CD4-positive, alpha-beta memory T cell (primary cell): ENCODE measurements around the gene PRRT2. TPM values are rescaled to one million over a fixed set of nuclear protein-coding genes. Genes with fewer than 3 reads are reported as not detected.

Experiments used
- CTCF ChIA-PET: fragments of 350-600 bp; sonication (Branson Sonifier 250); formaldehyde crosslinking; loops from one replicate; lab custom pipeline; 2021; ENCODE audit warnings: inconsistent platforms; ENCODE audit not compliant: partially characterized antibody; lab: Charles Lee
- POLR2A ChIA-PET: fragments of 350-600 bp; sonication (Branson Sonifier 250); formaldehyde crosslinking; loops from one replicate; lab custom pipeline; 2021; ENCODE audit not compliant: partially characterized antibody; lab: Charles Lee
- DNase-seq, 5 donors: peaks; one replicate each; pipeline versions ENCODE4 v3.0.0 to v3.0.0-alpha.2; 2020 to 2022; ENCODE audit warnings: mixed read lengths in 1 of 5
- H3K27ac ChIP-seq: one replicate; pipeline ENCODE4 v1.7.0; 2013; ENCODE audit warnings: low read depth, low read length
- H3K27me3 ChIP-seq: 2 replicates; pipeline ENCODE4 v1.7.0; 2013; ENCODE audit warnings: mild to moderate bottlenecking, low read length, moderate library complexity; ENCODE audit not compliant: insufficient read depth
- H3K36me3 ChIP-seq: 2 replicates; pipeline ENCODE4 v1.7.0; 2013; ENCODE audit warnings: mild to moderate bottlenecking, low read length, moderate library complexity; ENCODE audit not compliant: insufficient read depth
- H3K4me1 ChIP-seq: 2 replicates; pipeline ENCODE4 v1.7.0; 2013; ENCODE audit warnings: mild to moderate bottlenecking, low read length, moderate library complexity; ENCODE audit not compliant: insufficient read depth
- H3K4me3 ChIP-seq, 2 donors: one replicate each; pipeline ENCODE4 v1.7.0; 2013; ENCODE audit warnings: low read length in 2 of 2, mild to moderate bottlenecking in 1 of 2
- H3K9me3 ChIP-seq, 2 donors: one replicate each; pipeline ENCODE4 v1.7.0; 2013; ENCODE audit warnings: low read length in 2 of 2, control low read depth in 1 of 2; ENCODE audit not compliant: control insufficient read depth in 1 of 2
- H3K27ac Mint-ChIP-seq, 7 donors: one replicate each; pipeline ENCODE4 v1.8.0; 2020 to 2021; ENCODE audit warnings: mixed read lengths in 7 of 7, mild to moderate bottlenecking in 6 of 7, inconsistent platforms in 3 of 7, moderate library complexity in 3 of 7
- H3K27me3 Mint-ChIP-seq, 2 donors: one replicate each; pipeline ENCODE4 v1.8.0; 2020 to 2021; ENCODE audit warnings: mixed read lengths in 2 of 2
- H3K36me3 Mint-ChIP-seq, 2 donors: one replicate each; pipeline ENCODE4 v1.8.0; 2020 to 2021; ENCODE audit warnings: mixed read lengths in 2 of 2, inconsistent platforms in 1 of 2, mild to moderate bottlenecking in 1 of 2
- H3K4me1 Mint-ChIP-seq, 4 donors: one replicate each; pipeline ENCODE4 v1.8.0; 2020 to 2021; ENCODE audit warnings: mixed read lengths in 4 of 4, mild to moderate bottlenecking in 1 of 4
- H3K4me3 Mint-ChIP-seq, 8 donors: one replicate each; pipeline ENCODE4 v1.8.0; 2020 to 2021; ENCODE audit warnings: mixed read lengths in 8 of 8, mild to moderate bottlenecking in 7 of 8, moderate library complexity in 6 of 8, inconsistent platforms in 3 of 8
- H3K9me3 Mint-ChIP-seq, 8 donors: one replicate each; pipeline ENCODE4 v1.8.0; 2020 to 2021; ENCODE audit warnings: mixed read lengths in 8 of 8, mild to moderate bottlenecking in 5 of 8, inconsistent platforms in 3 of 8, moderate library complexity in 1 of 8
- intact Hi-C: fragments of 100-400 bp; cut with micrococcal nuclease; formaldehyde crosslinking; loops from one replicate; pipeline ENCODE4 v1.15.1; 2023
- polyA plus RNA-seq, 2 donors: library from polyadenylated mRNA; unstranded; fragments of 300-500 nt; fragmentation: Illumina TruSeq; gene quantifications; one replicate each; pipeline ENCODE4 v1.2.3, GENCODE V29; 2021
- total RNA-seq, 2 experiments: library from RNA; stranded (reverse); gene quantifications; one replicate each; pipeline ENCODE4 v1.2.3, GENCODE V29; 2021

Gene PRRT2
- total and polyA plus RNA-seq, 4 experiments from 2014 or later: 0.20 to 6.9 (median 3.3) TPM

DNA sequence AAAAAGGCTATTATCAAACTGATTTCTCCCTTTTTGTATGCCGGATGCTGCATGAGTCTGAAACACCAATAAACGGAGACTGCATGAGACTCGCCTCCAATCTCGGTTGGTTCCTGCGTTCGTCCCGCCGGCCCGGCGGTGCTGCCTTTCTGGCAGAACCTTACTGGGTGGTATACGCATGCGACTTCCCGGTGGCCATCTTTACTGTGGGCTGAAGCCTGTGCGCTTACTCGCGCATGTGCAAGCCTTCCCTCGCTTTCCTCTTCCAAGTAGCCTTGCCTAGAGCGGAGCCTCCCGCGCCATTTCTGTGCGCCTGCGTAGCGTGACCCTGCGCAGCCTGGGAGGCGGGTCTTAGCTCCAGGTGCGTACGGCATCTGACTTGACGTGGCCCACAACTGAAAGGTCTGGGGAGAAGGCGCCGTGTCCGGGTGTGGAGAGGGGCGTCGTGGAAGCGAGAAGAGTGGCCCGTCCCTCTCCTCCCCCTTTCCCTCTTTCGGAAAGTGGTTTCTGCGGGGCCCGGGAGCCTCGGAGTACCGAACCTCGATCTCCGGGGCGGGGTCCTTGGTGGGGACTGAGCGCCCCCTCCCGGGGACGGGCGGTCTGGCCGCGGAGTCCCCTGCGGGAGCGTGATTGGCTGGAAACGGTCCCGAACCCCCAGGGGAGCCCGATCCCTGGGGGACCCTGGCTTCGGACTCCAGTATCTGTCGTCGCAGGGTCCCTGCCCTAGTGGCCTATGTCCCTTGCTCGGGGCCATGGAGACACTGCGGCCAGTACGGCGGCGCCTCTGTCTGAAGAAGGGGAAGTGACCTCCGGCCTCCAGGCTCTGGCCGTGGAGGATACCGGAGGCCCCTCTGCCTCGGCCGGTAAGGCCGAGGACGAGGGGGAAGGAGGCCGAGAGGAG lies 4.0 kb downstream of the PRRT2 start, which contains the start of gene PAGR1:
PAGR1 (plus strand) TSS at position 360 of the 901 bp plus-strand sequence; CDS start at position 734, 374 bp downstream.
- CTCF ChIA-PET: interaction anchor here (0.6 to 8.2 kb wide), 22 partner anchors 8 to 224 kb away, joined by 3 to 129 read pairs (median 4); partner anchors contain the start of genes CDIPT, KIF22, MAZ and TMEM219

DNA sequence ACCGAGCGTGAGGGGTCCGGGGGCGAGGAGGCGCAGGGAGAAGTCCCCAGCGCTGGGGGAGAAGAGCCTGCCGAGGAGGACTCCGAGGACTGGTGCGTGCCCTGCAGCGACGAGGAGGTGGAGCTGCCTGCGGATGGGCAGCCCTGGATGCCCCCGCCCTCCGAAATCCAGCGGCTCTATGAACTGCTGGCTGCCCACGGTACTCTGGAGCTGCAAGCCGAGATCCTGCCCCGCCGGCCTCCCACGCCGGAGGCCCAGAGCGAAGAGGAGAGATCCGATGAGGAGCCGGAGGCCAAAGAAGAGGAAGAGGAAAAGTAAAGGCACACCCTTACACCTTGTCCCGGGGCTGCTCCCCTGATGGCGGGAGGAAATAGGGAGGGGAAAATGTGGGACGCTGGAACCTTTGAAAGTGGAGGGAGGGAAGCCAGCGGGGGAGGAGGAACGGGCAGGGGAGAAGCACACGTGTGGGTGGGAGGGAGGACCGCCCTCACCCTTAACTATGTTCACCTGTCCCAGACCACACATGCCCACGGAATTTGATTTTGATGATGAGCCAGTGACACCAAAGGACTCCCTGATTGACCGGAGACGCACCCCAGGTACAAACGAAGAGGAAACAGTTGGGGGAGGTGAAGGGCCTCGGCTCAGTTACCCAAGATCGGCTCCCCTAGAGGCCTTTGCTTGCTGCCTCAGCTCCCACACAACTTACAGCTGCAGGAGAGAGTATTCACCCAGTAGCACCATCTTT lies 4.9 kb downstream of the PRRT2 start:
- DNase-seq: peak; percentile 36 to 73 (median 44)
- Histone ChIP-seq H3K9me3 (no peaks in the 10 kb centered on the region), H3K27ac (peak overlapping the region; percentile 77), H3K4me1 (peaks cover 72% of the 10 kb centered on the region), H3K36me3 (peaks cover 12% of the 10 kb centered on the region), H3K4me3 (peak overlapping the region; percentile 91 to 95), H3K27me3 (no peaks in the 10 kb centered on the region)
- Mint-ChIP-seq H3K36me3 (peaks cover 19 to 38% of the 10 kb centered on the region in 2 donors), H3K4me3 (peak overlapping the region; percentile 95 to 99 (median 98)), H3K9me3 (no peaks in the 10 kb centered on the region), H3K27ac (peak overlapping the region; percentile 90 to 100 (median 97)), H3K4me1 (peaks cover 32 to 87% (median 57%) of the 10 kb centered on the region in 4 donors), H3K27me3 (peaks cover 0 to 2% of the 10 kb centered on the region in 2 donors)
- ChIA-PET CTCF (interaction anchor here (0.7 to 8.2 kb wide), 15 partner anchors 9 to 116 kb away, joined by 3 to 129 read pairs (median 6); partner anchors contain the start of gene MAZ), POLR2A (interaction anchor here (0.5 to 24.0 kb wide), 18 partner anchors 5 to 179 kb away, joined by 3 to 522 read pairs (median 9); partner anchors contain the start of genes C16orf54, HIRIP3, INO80E and KCTD13)
- intact Hi-C loops: loop anchor here (1.0 to 10.0 kb wide), 9 partner anchors 10 to 178 kb away; partner anchors contain the start of genes CDIPT, HIRIP3, INO80E and KIF22

More for the DNA sequence above, 4.0 kb downstream of the PRRT2 start, which contains the start of gene PAGR1:
- no peaks in the 10 kb centered on the region for H3K9me3 Mint-ChIP-seq
- H3K36me3 ChIP-seq: peaks cover 12% of the 10 kb centered on the region
- peaks cover 30 to 87% (median 56%) of the 10 kb centered on the region in 4 donors for H3K4me1 Mint-ChIP-seq
- DNase-seq: peak; percentile 99 to 100 (median 99)
- no peaks in the 10 kb centered on the region for H3K27me3 ChIP-seq
- H3K27me3 Mint-ChIP-seq: peaks cover 0 to 2% of the 10 kb centered on the region in 2 donors
- peak within 1 kb of the TSS; percentile 94 to 100 (median 98) for H3K27ac Mint-ChIP-seq
- peak within 1 kb of the TSS; percentile 77 for H3K27ac ChIP-seq
- H3K4me3 Mint-ChIP-seq: peak within 1 kb of the TSS; percentile 95 to 99 (median 98)
- H3K9me3 ChIP-seq: no peaks in the 10 kb centered on the region
- H3K4me3 ChIP-seq: peak within 1 kb of the TSS; percentile 91 to 95
- POLR2A ChIA-PET: interaction anchor here (0.5 to 24.0 kb wide), 36 partner anchors 5 to 602 kb away, joined by 3 to 522 read pairs (median 4); partner anchors contain the start of genes ALDOA, C16orf54, CDIPT and CORO1A
- H3K36me3 Mint-ChIP-seq: peaks cover 19 to 38% of the 10 kb centered on the region in 2 donors
- peaks cover 66% of the 10 kb centered on the region for H3K4me1 ChIP-seq
- intact Hi-C loops: loop anchor here (1.0 to 10.0 kb wide), 9 partner anchors 9 to 179 kb away; partner anchors contain the start of genes CDIPT, HIRIP3, INO80E and KIF22

DNA sequence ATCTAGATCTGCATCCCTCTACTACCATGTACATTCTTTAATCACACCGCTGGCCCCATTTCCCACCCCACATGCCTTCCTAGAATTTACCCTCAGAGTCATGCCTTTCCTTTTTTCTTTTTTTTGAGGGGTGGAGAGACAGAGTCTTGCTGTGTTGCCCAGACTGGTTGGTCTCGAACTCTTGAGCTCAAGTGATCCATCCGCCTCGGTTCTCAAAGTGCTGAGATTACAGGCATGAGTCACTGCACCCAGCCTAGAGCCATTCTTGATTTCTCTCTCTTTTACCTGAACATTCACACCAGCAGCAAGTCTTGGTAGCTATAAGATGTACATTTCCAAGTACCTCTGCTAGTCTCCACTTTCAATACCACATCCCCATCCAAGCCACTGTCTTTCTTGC lies 6.1 kb downstream of the PRRT2 start:
- CTCF ChIA-PET: interaction anchor here (0.7 to 8.2 kb wide), 13 partner anchors 10 to 155 kb away, joined by 3 to 129 read pairs (median 6); partner anchors contain the start of genes CDIPT and MAZ
- Histone ChIP-seq H3K36me3 (peaks cover 12% of the 10 kb centered on the region), H3K27ac (no peak overlapping the region), H3K27me3 (no peaks in the 10 kb centered on the region), H3K9me3 (no peaks in the 10 kb centered on the region), H3K4me3 (no peak overlapping the region), H3K4me1 (peaks cover 75% of the 10 kb centered on the region)
- Mint-ChIP-seq H3K4me1 (peaks cover 33 to 88% (median 61%) of the 10 kb centered on the region in 4 donors), H3K9me3 (no peaks in the 10 kb centered on the region), H3K27me3 (peaks cover 0 to 2% of the 10 kb centered on the region in 2 donors), H3K4me3 (peak overlapping the region; percentile 61 to 98 (median 76)), H3K27ac (peak overlapping the region in 6 of 7 donors; percentile 14 to 82 (median 62)), H3K36me3 (peaks cover 19 to 38% of the 10 kb centered on the region in 2 donors)
- POLR2A ChIA-PET: interaction anchor here (0.6 to 24.0 kb wide), 8 partner anchors 4 to 116 kb away, joined by 3 to 522 read pairs (median 36); partner anchors contain the start of genes C16orf54, KIF22, MAZ and MVP
- DNase-seq: no peak
- intact Hi-C loops: loop anchor here (10.0 kb wide), 1 partner anchor 177 kb away; the partner anchor contains the start of genes HIRIP3 and INO80E

DNA sequence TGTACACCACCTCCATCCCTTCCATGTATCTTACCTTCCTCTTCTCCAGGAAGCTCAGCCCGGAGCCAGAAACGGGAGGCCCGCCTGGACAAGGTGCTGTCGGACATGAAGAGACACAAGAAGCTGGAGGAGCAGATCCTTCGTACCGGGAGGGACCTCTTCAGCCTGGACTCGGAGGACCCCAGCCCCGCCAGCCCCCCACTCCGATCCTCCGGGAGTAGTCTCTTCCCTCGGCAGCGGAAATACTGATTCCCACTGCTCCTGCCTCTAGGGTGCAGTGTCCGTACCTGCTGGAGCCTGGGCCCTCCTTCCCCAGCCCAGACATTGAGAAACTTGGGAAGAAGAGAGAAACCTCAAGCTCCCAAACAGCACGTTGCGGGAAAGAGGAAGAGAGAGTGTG lies 7.5 kb downstream of the PRRT2 start:
- ChIA-PET POLR2A (interaction anchor here (0.8 to 24.0 kb wide), 15 partner anchors 2 to 247 kb away, joined by 3 to 522 read pairs (median 4); partner anchors contain the start of genes C16orf54, CDIPT, KIF22 and MAZ), CTCF (interaction anchor here (1.0 to 8.2 kb wide), 11 partner anchors 9 to 119 kb away, joined by 3 to 129 read pairs (median 6); no protein-coding TSS in a partner anchor)
- Mint-ChIP-seq H3K4me1 (peaks cover 33 to 88% (median 64%) of the 10 kb centered on the region in 4 donors), H3K27me3 (peaks cover 0 to 2% of the 10 kb centered on the region in 2 donors), H3K27ac (peak overlapping the region; percentile 91 to 97 (median 96)), H3K36me3 (peaks cover 19 to 38% of the 10 kb centered on the region in 2 donors), H3K9me3 (no peaks in the 10 kb centered on the region), H3K4me3 (peak overlapping the region; percentile 97 to 99 (median 98))
- Histone ChIP-seq H3K27ac (peak overlapping the region; percentile 12), H3K36me3 (peaks cover 12% of the 10 kb centered on the region), H3K4me3 (peak overlapping the region in 1 of 2 donors; percentile 92), H3K27me3 (no peaks in the 10 kb centered on the region), H3K9me3 (no peaks in the 10 kb centered on the region), H3K4me1 (peaks cover 83% of the 10 kb centered on the region)
- intact Hi-C loops: loop anchor here (10.0 kb wide), 1 partner anchor 175 kb away; the partner anchor contains the start of genes HIRIP3 and INO80E
- no peak for DNase-seq

DNA sequence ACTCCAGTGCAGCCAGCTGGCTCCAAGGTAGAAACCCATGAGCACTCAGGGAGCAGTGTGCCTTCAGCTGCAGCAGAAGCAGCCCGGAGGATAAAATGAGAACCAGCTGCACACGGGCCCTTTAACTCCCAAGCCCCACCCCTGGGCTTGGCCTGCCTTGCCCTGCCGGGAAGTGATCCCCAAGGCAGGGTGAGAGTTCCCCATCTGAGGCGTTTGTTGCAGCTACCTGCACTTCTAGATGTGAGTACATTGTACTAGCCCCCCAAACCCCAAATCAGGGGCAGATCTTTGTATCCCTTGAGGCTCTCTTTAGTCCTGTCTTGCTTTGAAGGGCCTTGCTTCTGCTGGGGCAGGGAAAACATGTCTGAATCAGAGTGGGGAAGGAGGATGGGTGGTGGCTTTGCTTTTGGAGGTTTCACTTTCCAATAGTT lies 8.3 kb downstream of the PRRT2 start, which contains the start of gene MVP:
MVP (plus strand) TSS at position 192 of the 431 bp plus-strand sequence. CDS start 10,088 bp downstream, outside the sequence.
- Mint-ChIP-seq H3K27me3 (peaks cover 0 to 2% of the 10 kb centered on the region in 2 donors), H3K36me3 (peaks cover 23 to 42% of the 10 kb centered on the region in 2 donors), H3K27ac (peak within 1 kb of the TSS; percentile 91 to 97 (median 96)), H3K4me3 (peak within 1 kb of the TSS; percentile 97 to 99 (median 98)), H3K9me3 (no peaks in the 10 kb centered on the region), H3K4me1 (peaks cover 33 to 88% (median 63%) of the 10 kb centered on the region in 4 donors)
- H3K36me3 ChIP-seq: peaks cover 12% of the 10 kb centered on the region
- H3K4me3 ChIP-seq: peak within 1 kb of the TSS; percentile 92 to 99
- H3K9me3 ChIP-seq: no peaks in the 10 kb centered on the region
- ChIA-PET POLR2A (interaction anchor here (0.7 to 24.0 kb wide), 15 partner anchors 9 to 175 kb away, joined by 3 to 522 read pairs (median 4); partner anchors contain the start of genes C16orf54, CDIPT, KIF22 and MAZ), CTCF (interaction anchor here (1.0 to 8.2 kb wide), 9 partner anchors 12 to 129 kb away, joined by 3 to 129 read pairs (median 6); no protein-coding TSS in a partner anchor)
- intact Hi-C loops: loop anchor here (1.0 kb wide), 1 partner anchor 28 kb away; no protein-coding TSS in a partner anchor
- H3K27ac ChIP-seq: peak within 1 kb of the TSS; percentile 86
- DNase-seq: peak; percentile 36 to 52 (median 47)
- no peaks in the 10 kb centered on the region for H3K27me3 ChIP-seq
- H3K4me1 ChIP-seq: peaks cover 83% of the 10 kb centered on the region
